ENCODE measurements around the gene NGEF.

Gene NGEF

GRCh38 chr2:232966122-232966521 lies 46.9 kb downstream of the NGEF start:
- no peak for ATAC-seq

GRCh38 chr2:232963913-232964312 lies 49.1 kb downstream of the NGEF start:
- ATAC-seq, result no peak

GRCh38 chr2:232960862-232961261 lies 52.2 kb downstream of the NGEF start:
- no peak for ATAC-seq

GRCh38 chr2:232959139-232959538 lies 53.9 kb downstream of the NGEF start:
- no peak for ATAC-seq

GRCh38 chr2:232957657-232958090 lies 55.4 kb downstream of the NGEF start:
- no peak for ATAC-seq

GRCh38 chr2:232955856-232956255 lies 57.2 kb downstream of the NGEF start:
- no peak for ATAC-seq

- ATAC-seq, result no peak
Measured at GRCh38 chr2:232954691-232955090, 58.4 kb downstream of the NGEF start.

GRCh38 chr2:232951891-232952290 lies 61.2 kb downstream of the NGEF start:
- no peak for ATAC-seq

GRCh38 chr2:232951181-232951580 lies 61.9 kb downstream of the NGEF start:
- no peak for ATAC-seq

- ATAC-seq, result no peak
Measured at GRCh38 chr2:232950751-232951150, 62.3 kb downstream of the NGEF start.

- no peak for ATAC-seq
Measured at GRCh38 chr2:232949016-232949415, 64.0 kb downstream of the NGEF start.

GRCh38 chr2:232942831-232943230 lies 70.2 kb downstream of the NGEF start:
- no peak for ATAC-seq

- ATAC-seq, result no peak
Measured at GRCh38 chr2:232941912-232942594, 71.0 kb downstream of the NGEF start.

- peak in 1 of 2 donors; percentile 45 for ATAC-seq
Measured at GRCh38 chr2:232941400-232941799, 71.7 kb downstream of the NGEF start.

GRCh38 chr2:232940724-232941123 lies 72.3 kb downstream of the NGEF start:
- no peak for ATAC-seq

- ATAC-seq, result no peak
Measured at GRCh38 chr2:232937278-232937906, 75.7 kb downstream of the NGEF start.

- ATAC-seq, result no peak
Measured at GRCh38 chr2:232931636-232932035, 81.4 kb downstream of the NGEF start.

GRCh38 chr2:232930059-232930400 lies 83.0 kb downstream of the NGEF start:
- no peak for ATAC-seq

GRCh38 chr2:232929303-232930058 lies 83.6 kb downstream of the NGEF start:
- ATAC-seq, result no peak

GRCh38 chr2:232928551-232929302 lies 84.3 kb downstream of the NGEF start:
- no peak for ATAC-seq

- no peak for ATAC-seq
Measured at GRCh38 chr2:232927793-232928550, 85.1 kb downstream of the NGEF start.

- ATAC-seq, result no peak
Measured at GRCh38 chr2:232927032-232927792, 85.8 kb downstream of the NGEF start.

Measured in activated CD4-positive, CD25-positive, alpha-beta regulatory T cell treated with anti-CD3 and anti-CD28 coated beads, Interleukin-2, amount 50 U/mL, for 24 hours (primary cell).